KMS-11 (cell line): ENCODE results near the gene MKKS.

ENCODE experiments used
- H2AFZ ChIP-seq: fragments of 200-600 bp; sonication (generic); 2 replicates; pipeline ENCODE4 v1.6.1; 2016; ENCODE audit warnings: antibody characterized with exemption, mixed run types, low read depth
- H3K27ac ChIP-seq: fragments of 200-600 bp; sonication (generic); 2 replicates; pipeline ENCODE4 v1.6.1; 2016; ENCODE audit warnings: mild to moderate bottlenecking, mixed run types
- H3K27me3 ChIP-seq: fragments of 200-600 bp; sonication (generic); 2 replicates; pipeline ENCODE4 v1.6.1; 2017; ENCODE audit warnings: mild to moderate bottlenecking, low read depth, mixed run types, moderate library complexity; ENCODE audit not compliant: insufficient read depth
- H3K36me3 ChIP-seq: fragments of 200-600 bp; sonication (generic); 2 replicates; pipeline ENCODE4 v1.6.1; 2017; ENCODE audit warnings: mild to moderate bottlenecking, mixed run types; ENCODE audit not compliant: insufficient read depth
- H3K4me1 ChIP-seq: fragments of 200-600 bp; sonication (generic); 2 replicates; pipeline ENCODE4 v1.6.1; 2016; ENCODE audit warnings: mild to moderate bottlenecking, low read depth, mixed run types; ENCODE audit not compliant: poor library complexity, severe bottlenecking
- H3K4me2 ChIP-seq: fragments of 200-600 bp; sonication (generic); 2 replicates; pipeline ENCODE4 v1.7.0; 2016; ENCODE audit warnings: mild to moderate bottlenecking, mixed run types
- H3K4me3 ChIP-seq: fragments of 200-600 bp; sonication (generic); IDR thresholded peaks from 2 replicates; pipeline ENCODE4 v1.6.1; 2017; ENCODE audit warnings: low read depth, low read length, mixed read lengths; ENCODE audit not compliant: insufficient read depth
- H3K79me2 ChIP-seq: fragments of 200-600 bp; sonication (generic); 2 replicates; pipeline ENCODE4 v1.6.1; 2016; ENCODE audit warnings: low read depth, mixed run types; ENCODE audit not compliant: insufficient read depth
- H3K9ac ChIP-seq: fragments of 200-600 bp; sonication (generic); 2 replicates; pipeline ENCODE4 v1.6.1; 2016; ENCODE audit warnings: mild to moderate bottlenecking, mixed run types
- H4K20me1 ChIP-seq: fragments of 200-600 bp; sonication (generic); 2 replicates; pipeline ENCODE4 v1.6.1; 2016; ENCODE audit warnings: mild to moderate bottlenecking, mixed run types; ENCODE audit not compliant: insufficient read depth
- TF ChIP-seq, protein P1 (sequence below): fragments of 200-600 bp; sonication (generic); conservative IDR thresholded peaks from 2 replicates; pipeline ENCODE4 v1.6.1; 2017; ENCODE audit warnings: low read depth, mild to moderate bottlenecking, antibody characterized with exemption, low read length, moderate library complexity, mixed read lengths

Gene MKKS

DNA sequence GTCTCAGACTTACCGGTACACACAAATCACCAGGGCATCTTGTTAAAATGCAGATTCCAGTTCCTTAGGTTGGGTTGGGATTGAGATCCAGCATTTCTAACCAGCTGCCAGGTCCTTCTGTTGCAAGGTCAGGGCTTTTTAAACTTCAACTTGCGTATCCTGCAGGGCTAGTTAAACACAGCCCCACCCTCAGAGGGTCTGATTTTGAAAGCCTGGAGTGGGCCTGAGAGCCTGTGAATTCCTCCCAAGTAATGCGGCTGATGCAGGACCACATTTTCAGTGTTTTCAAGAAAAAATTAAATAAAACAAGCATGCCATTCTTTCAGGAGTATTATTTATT, 65.3 kb downstream of the MKKS start:
- H3K79me2 ChIP-seq, result no peaks in the 10 kb centered on the region

DNA sequence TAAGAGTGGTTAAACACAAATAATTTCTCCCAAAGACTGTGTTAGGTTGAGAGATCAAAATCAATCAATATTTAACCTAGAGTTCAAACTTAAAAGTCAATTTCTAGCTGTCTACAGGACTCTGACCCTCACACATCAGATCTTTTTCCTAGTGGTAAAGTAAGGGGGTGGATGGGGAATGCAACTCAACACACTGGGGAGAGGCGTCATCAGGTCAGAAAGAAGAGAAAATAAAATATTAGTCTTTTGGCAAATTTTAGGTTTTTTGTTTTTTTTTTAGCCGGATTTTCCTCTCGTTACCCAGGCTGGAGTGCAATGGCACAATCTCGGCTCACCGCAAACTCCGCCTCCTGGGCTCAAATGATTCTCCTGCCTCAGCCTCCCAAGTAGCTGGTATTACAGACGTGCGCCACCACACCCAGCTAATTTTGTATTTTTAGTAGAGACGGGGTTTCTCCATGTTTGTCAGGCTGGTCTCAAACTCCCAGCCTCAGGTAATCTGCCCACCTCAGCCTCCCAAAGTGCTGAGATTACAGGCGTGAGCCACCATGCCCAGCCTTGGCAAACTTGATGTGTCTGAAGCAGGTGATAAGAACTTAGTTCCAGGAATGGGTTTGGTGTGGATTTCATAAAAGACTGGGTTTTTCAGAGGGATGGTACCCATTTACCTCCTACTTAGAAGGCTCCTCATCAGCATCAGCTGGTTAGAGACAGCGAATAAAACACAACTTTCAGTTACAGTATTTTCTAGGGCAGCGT, 65.9 kb downstream of the MKKS start:
- H3K4me3 ChIP-seq, result no peak overlapping the region
- no peak overlapping the region for H3K27ac ChIP-seq
- no peaks in the 10 kb centered on the region for H3K36me3 ChIP-seq
- H4K20me1 ChIP-seq, result no peaks in the 10 kb centered on the region
- TF ChIP-seq, protein P1, sequence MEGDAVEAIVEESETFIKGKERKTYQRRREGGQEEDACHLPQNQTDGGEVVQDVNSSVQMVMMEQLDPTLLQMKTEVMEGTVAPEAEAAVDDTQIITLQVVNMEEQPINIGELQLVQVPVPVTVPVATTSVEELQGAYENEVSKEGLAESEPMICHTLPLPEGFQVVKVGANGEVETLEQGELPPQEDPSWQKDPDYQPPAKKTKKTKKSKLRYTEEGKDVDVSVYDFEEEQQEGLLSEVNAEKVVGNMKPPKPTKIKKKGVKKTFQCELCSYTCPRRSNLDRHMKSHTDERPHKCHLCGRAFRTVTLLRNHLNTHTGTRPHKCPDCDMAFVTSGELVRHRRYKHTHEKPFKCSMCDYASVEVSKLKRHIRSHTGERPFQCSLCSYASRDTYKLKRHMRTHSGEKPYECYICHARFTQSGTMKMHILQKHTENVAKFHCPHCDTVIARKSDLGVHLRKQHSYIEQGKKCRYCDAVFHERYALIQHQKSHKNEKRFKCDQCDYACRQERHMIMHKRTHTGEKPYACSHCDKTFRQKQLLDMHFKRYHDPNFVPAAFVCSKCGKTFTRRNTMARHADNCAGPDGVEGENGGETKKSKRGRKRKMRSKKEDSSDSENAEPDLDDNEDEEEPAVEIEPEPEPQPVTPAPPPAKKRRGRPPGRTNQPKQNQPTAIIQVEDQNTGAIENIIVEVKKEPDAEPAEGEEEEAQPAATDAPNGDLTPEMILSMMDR, result no peak
- no peaks in the 10 kb centered on the region for H3K27me3 ChIP-seq
- H3K79me2 ChIP-seq, result no peaks in the 10 kb centered on the region
- no peak overlapping the region for H3K4me2 ChIP-seq
- no peak overlapping the region for H2AFZ ChIP-seq
- no peaks in the 10 kb centered on the region for H3K4me1 ChIP-seq
- no peak overlapping the region for H3K9ac ChIP-seq

More for the DNA sequence above, 65.3 kb downstream of the MKKS start:
- TF ChIP-seq, protein P1, result no peak
- H3K4me2 ChIP-seq, result no peak overlapping the region
- H4K20me1 ChIP-seq, result no peaks in the 10 kb centered on the region
- H3K4me1 ChIP-seq, result no peaks in the 10 kb centered on the region
- H2AFZ ChIP-seq, result no peak overlapping the region
- H3K27ac ChIP-seq, result no peak overlapping the region
- H3K27me3 ChIP-seq, result no peaks in the 10 kb centered on the region
- H3K36me3 ChIP-seq, result no peaks in the 10 kb centered on the region
- no peak overlapping the region for H3K9ac ChIP-seq
- no peak overlapping the region for H3K4me3 ChIP-seq

DNA sequence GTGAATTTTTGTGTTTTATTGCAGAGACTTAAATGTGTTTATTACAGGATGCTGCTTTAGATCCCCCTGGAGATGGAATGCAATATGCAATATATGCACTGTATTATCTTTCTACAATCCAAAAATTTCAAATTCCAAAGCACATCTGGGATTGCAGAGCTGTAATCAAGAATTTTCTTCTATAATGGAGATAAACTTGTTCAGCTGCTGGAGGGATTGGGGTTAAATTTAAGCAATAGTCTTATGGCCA, 66.4 kb downstream of the MKKS start:
- Histone ChIP-seq H3K4me3 (no peak overlapping the region), H3K79me2 (no peaks in the 10 kb centered on the region), H4K20me1 (no peaks in the 10 kb centered on the region), H3K27ac (no peak overlapping the region), H3K4me2 (no peak overlapping the region), H3K27me3 (no peaks in the 10 kb centered on the region), H3K36me3 (no peaks in the 10 kb centered on the region), H2AFZ (no peak overlapping the region), H3K9ac (no peak overlapping the region), H3K4me1 (no peaks in the 10 kb centered on the region)
- TF ChIP-seq, protein P1, result no peak

DNA sequence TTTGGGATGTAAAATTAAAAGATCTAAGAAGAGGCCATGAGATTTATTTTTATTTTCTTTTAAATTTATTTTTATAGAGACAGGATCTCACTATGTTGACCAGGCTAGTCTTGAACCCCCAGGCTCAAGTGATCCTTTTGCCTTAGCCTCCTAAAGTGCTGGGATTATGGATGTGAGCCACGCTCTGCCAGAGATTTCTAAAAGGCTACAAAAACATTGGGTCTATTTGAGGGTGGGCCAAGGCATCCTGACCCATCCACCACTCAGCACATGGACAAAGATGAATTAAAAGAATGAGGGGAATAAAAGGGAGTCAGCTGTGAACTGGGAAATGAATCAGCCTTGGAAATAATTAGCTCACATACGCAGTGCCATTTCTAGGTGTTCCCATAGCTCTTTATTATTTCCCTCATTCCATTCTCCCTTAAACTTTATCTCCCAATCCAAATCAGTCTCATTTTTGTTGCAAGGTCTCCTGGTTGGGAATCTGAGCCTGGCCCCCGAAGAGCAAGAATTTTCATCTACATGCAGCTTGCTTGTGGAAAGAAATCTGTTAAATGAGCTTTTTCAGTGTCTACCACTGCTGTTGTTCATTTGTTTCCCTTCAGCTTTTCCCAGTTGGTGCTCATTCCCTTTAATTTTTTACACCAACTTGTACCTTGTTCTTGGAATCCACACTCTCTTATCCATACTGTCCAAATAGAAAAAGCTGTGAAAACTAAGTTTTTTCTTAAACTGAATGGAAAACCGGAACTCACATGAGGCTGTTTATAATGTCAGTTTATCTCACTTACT, 66.9 kb downstream of the MKKS start:
- Histone ChIP-seq H3K4me3 (no peak overlapping the region), H3K79me2 (no peaks in the 10 kb centered on the region), H3K36me3 (no peaks in the 10 kb centered on the region), H3K4me2 (no peak overlapping the region), H3K4me1 (no peaks in the 10 kb centered on the region), H3K9ac (no peak overlapping the region), H3K27ac (no peak overlapping the region), H2AFZ (no peak overlapping the region), H4K20me1 (no peaks in the 10 kb centered on the region), H3K27me3 (no peaks in the 10 kb centered on the region)
- TF ChIP-seq, protein P1, result no peak
